ENCODE data around the gene IL17REL. TPM values are rescaled to one million over a fixed set of nuclear protein-coding genes. Genes with fewer than 3 reads are reported as not detected.

Gene IL17REL
- total RNA-seq, 1 donor from 2014 or later: not detected

DNA sequence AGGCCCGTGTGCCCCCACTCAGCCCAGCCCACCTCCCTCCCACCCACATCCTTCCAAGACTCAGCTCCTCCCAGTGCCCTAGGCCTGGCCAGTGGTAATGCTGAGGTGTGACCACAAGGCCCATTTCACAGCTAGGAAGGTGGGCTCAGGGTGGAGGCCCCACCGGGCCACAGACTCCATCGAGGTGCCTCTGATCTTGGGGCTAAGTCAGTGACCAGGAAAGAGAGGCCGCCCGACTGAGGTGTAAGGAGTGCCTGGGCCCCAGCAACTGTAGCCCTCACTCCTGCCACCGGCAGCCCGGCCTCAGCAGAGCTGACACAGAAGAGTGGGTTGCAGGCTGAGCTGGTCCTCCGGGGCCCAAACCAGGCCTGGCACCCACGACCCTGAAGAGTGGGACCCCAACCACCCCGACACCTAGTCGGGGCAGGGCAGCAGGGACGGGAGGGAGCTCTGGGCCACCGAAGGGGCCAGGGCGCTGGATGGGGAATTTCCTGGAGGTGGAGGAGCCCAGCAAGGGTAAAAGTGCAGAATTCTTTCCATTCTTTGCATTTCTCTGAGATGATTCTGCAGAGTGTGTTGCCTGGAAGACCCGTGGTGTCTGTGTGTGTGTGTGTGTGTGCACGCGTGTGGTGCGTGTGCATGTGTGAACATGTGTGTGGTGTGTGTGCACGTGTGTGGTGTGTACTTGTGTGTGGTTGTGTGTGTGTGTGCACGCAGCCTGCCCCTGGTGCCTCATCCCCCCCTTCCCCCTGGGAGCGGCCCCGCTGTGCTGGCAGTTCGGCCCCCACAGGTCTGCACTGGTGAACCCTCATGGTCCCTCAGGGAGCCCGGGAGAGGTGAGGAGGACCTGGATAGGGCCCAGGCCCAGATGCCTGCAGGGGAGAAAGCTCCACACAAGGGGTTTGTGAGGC, 60.3 kb downstream of the IL17REL start:
- Mint-ChIP-seq H3K4me3 (ENCODE audit: unreplicated experiment) (no peak overlapping the region), H3K4me1 (ENCODE audit: unreplicated experiment) (peaks cover 17% of the 10 kb centered on the region), H3K9me3 (ENCODE audit: unreplicated experiment) (no peaks in the 10 kb centered on the region), H3K36me3 (ENCODE audit: unreplicated experiment) (no peaks in the 10 kb centered on the region), H3K27ac (ENCODE audit: unreplicated experiment) (peak overlapping the region; percentile 80), H3K27me3 (ENCODE audit: unreplicated experiment) (no peaks in the 10 kb centered on the region)
- no peak for TF ChIP-seq CTCF (IDR thresholded peaks at IDR 0.05)
- DNase-seq (ENCODE audit: extremely low spot score, unreplicated experiment): no peak

- Mint-ChIP-seq H3K4me3 (ENCODE audit: unreplicated experiment) (no peak overlapping the region), H3K27me3 (ENCODE audit: unreplicated experiment) (no peaks in the 10 kb centered on the region), H3K9me3 (ENCODE audit: unreplicated experiment) (no peaks in the 10 kb centered on the region), H3K27ac (ENCODE audit: unreplicated experiment) (peak overlapping the region; percentile 80), H3K36me3 (ENCODE audit: unreplicated experiment) (no peaks in the 10 kb centered on the region), H3K4me1 (ENCODE audit: unreplicated experiment) (peaks cover 20% of the 10 kb centered on the region)
- TF ChIP-seq CTCF (IDR thresholded peaks at IDR 0.05): no peak
- DNase-seq (ENCODE audit: extremely low spot score, unreplicated experiment): no peak
Measured at GRCh38 chr22:49951678-49951985, 60.9 kb downstream of the IL17REL start.

DNA sequence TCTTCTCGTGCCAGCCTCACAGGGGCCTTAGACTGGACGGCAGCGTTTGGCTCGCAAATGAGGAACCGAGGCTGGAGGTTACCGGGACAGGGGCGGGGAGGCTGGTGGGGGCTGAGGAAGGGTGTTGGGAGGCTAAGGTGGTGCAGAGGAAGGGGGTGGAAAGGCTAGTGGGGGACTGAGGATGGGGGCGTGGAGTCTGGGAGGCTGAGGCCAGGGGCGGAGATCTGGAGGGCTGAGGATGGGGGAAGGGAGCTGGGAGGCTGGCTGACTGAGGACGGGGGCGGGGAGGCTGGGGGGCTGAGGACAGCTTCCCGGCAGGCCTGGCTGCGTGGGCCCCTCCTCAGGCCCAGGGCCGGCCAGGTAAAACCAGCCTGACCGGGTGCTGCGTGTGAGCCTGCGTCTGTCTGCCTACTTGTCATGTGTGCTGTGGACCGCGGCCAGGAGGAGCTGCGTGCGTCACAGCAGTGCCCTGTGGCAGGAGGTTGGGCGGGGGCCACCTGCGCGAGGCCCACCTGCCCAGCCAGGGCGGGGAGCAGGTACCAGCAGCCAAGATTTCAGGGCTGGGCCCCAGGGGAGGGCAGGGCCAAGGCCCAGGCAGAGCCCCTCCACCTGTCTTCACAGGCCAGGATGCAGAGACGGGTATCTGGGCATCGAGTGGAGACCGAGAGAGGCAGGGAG, 61.4 kb downstream of the IL17REL start:
- no peak for DNase-seq (ENCODE audit: extremely low spot score, unreplicated experiment)
- H3K4me3 Mint-ChIP-seq (ENCODE audit: unreplicated experiment): no peak overlapping the region
- H3K36me3 Mint-ChIP-seq (ENCODE audit: unreplicated experiment): no peaks in the 10 kb centered on the region
- no peak for TF ChIP-seq CTCF (IDR thresholded peaks at IDR 0.05)
- peaks cover 20% of the 10 kb centered on the region for H3K4me1 Mint-ChIP-seq (ENCODE audit: unreplicated experiment)
- H3K9me3 Mint-ChIP-seq (ENCODE audit: unreplicated experiment): no peaks in the 10 kb centered on the region
- no peaks in the 10 kb centered on the region for H3K27me3 Mint-ChIP-seq (ENCODE audit: unreplicated experiment)
- no peak overlapping the region for H3K27ac Mint-ChIP-seq (ENCODE audit: unreplicated experiment)

DNA sequence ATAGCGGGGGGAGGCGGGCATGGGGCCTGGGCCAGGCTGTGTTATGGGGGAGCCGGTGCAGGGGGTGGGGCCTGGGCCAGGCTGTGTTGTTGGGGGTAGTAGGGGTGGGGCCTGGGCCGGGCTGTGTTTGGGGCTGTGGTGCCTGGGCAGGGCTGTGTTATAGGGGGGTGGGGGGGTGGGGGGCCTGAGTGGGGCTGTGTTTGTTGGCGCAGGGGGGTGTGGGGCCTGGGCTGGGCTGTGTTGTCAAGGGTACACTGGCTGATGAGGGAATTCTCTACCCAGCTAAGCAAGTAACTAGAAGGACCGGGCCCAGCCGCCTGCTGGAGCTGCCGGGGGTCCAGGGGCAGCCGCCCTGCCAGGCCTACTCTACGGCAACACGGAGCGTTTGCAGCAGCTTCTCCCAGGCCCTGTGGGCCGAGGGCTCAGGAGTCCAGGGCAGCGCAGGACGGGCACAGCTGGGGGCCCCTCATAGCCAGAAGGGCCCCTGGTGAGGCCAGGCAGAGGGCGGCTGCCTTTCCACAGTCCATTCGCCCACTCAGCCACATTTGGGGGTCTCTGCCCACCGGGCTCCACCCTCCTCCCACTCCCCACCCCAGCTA, 62.1 kb downstream of the IL17REL start:
- H3K4me3 Mint-ChIP-seq (ENCODE audit: unreplicated experiment): no peak overlapping the region
- no peaks in the 10 kb centered on the region for H3K36me3 Mint-ChIP-seq (ENCODE audit: unreplicated experiment)
- no peaks in the 10 kb centered on the region for H3K27me3 Mint-ChIP-seq (ENCODE audit: unreplicated experiment)
- no peak overlapping the region for H3K27ac Mint-ChIP-seq (ENCODE audit: unreplicated experiment)
- no peaks in the 10 kb centered on the region for H3K9me3 Mint-ChIP-seq (ENCODE audit: unreplicated experiment)
- no peak for TF ChIP-seq CTCF (IDR thresholded peaks at IDR 0.05)
- DNase-seq (ENCODE audit: extremely low spot score, unreplicated experiment): no peak
- H3K4me1 Mint-ChIP-seq (ENCODE audit: unreplicated experiment): peaks cover 23% of the 10 kb centered on the region

- TF ChIP-seq CTCF (IDR thresholded peaks at IDR 0.05): no peak
- Mint-ChIP-seq H3K9me3 (ENCODE audit: unreplicated experiment) (no peaks in the 10 kb centered on the region), H3K27me3 (ENCODE audit: unreplicated experiment) (no peaks in the 10 kb centered on the region), H3K4me3 (ENCODE audit: unreplicated experiment) (no peak overlapping the region), H3K36me3 (ENCODE audit: unreplicated experiment) (no peaks in the 10 kb centered on the region), H3K4me1 (ENCODE audit: unreplicated experiment) (peaks cover 21% of the 10 kb centered on the region), H3K27ac (ENCODE audit: unreplicated experiment) (no peak overlapping the region)
- no peak for DNase-seq (ENCODE audit: extremely low spot score, unreplicated experiment)
Measured at GRCh38 chr22:49949914-49950292, 62.7 kb downstream of the IL17REL start.
